PC-9 (cell line): ENCODE results near the gene SLC25A52. TPM values are rescaled to one million over a fixed set of nuclear protein-coding genes. Genes with fewer than 3 reads are reported as not detected.

Experiments used
- BruUV-seq: library from RNA; stranded (reverse); fragments of 400-500 nt; replicated peaks from 2 replicates; lab custom pipeline; 2021; lab: Mats Ljungman, UMichigan
- CTCF ChIA-PET: fragments of 300-600 bp; sonication (Branson Sonifier 250); formaldehyde crosslinking; loops from one replicate; lab custom pipeline; 2022; ENCODE audit warnings: antibody characterized with exemption; lab: Charles Lee
- POLR2A ChIA-PET: fragments of 300-600 bp; sonication (Branson Sonifier 250); formaldehyde crosslinking; loops from one replicate; lab custom pipeline; 2022; ENCODE audit warnings: antibody characterized with exemption; ENCODE audit not compliant: unreplicated experiment; lab: Charles Lee
- DNase-seq, 2 experiments: peaks; one replicate each; pipeline versions ENCODE4 v3.0.0 to v3.0.0-alpha.2; 2015 to 2022; ENCODE audit warnings: mixed read lengths in 1 of 2
- H2AFZ ChIP-seq: fragments of 200-600 bp; sonication (generic); 2 replicates; pipeline ENCODE4 v1.8.1; 2017; ENCODE audit warnings: antibody characterized with exemption
- H3F3A ChIP-seq: fragments of 200-600 bp; sonication (generic); 2 replicates; pipeline ENCODE4 v1.8.1; 2017; ENCODE audit warnings: antibody characterized with exemption, mild to moderate bottlenecking, low read depth; ENCODE audit not compliant: insufficient read depth
- H3K27ac ChIP-seq: fragments of 200-600 bp; sonication (generic); 2 replicates; pipeline ENCODE4 v1.6.1; 2016; ENCODE audit warnings: mixed run types
- H3K27me3 ChIP-seq: fragments of 200-600 bp; sonication (generic); 2 replicates; pipeline ENCODE4 v1.6.1; 2016; ENCODE audit warnings: low read depth, mixed run types; ENCODE audit not compliant: insufficient read depth
- H3K36me3 ChIP-seq: fragments of 200-600 bp; sonication (generic); 2 replicates; pipeline ENCODE4 v1.6.1; 2016; ENCODE audit warnings: low read depth, mixed run types
- H3K4me1 ChIP-seq: fragments of 200-600 bp; sonication (generic); replicated peaks from 2 replicates; pipeline ENCODE4 v1.6.1; 2016; ENCODE audit warnings: mixed run types; ENCODE audit not compliant: insufficient read depth
- H3K4me2 ChIP-seq: fragments of 200-600 bp; sonication (generic); 2 replicates; pipeline ENCODE4 v1.6.1; 2017; ENCODE audit warnings: mixed run types
- H3K4me3 ChIP-seq: fragments of 200-600 bp; sonication (generic); 2 replicates; pipeline ENCODE4 v1.6.1; 2016; ENCODE audit warnings: mixed run types
- H3K79me2 ChIP-seq: fragments of 200-600 bp; sonication (generic); 2 replicates; pipeline ENCODE4 v1.6.1; 2017; ENCODE audit warnings: low read depth, mixed run types
- H3K9me2 ChIP-seq: fragments of 200-600 bp; sonication (generic); 2 replicates; pipeline ENCODE4 v1.8.1; 2017; ENCODE audit warnings: mild to moderate bottlenecking; ENCODE audit not compliant: insufficient read depth
- H3K9me3 ChIP-seq: fragments of 200-600 bp; sonication (generic); 2 replicates; pipeline ENCODE4 v1.8.1; 2016; ENCODE audit warnings: low read depth; ENCODE audit not compliant: insufficient read depth
- H4K20me1 ChIP-seq: fragments of 200-600 bp; sonication (generic); 2 replicates; pipeline ENCODE4 v1.8.1; 2017; ENCODE audit not compliant: insufficient read depth
- CTCF ChIP-seq: fragments of 200-600 bp; sonication (generic); conservative IDR thresholded peaks from 2 replicates; pipeline ENCODE4 v1.6.1; 2017; ENCODE audit warnings: mixed run types, antibody characterized with exemption, mild to moderate bottlenecking, moderate library complexity
- EZH2 ChIP-seq: fragments of 200-600 bp; sonication (generic); IDR thresholded peaks from 2 replicates; pipeline ENCODE4 v1.8.0; 2017; ENCODE audit warnings: antibody characterized with exemption, low read depth
- intact Hi-C: fragments of 100-400 bp; cut with micrococcal nuclease; formaldehyde crosslinking; loops from one replicate; pipeline ENCODE4 v1.10.0; 2022; ENCODE audit not compliant: unreplicated experiment
- total RNA-seq: library from RNA; stranded (reverse); gene quantifications from 2 replicates; pipeline ENCODE4 v1.2.3, GENCODE V29; 2021

The SLC25A52 gene
- total RNA-seq, 1 experiment from 2014 or later: not detected

- Histone ChIP-seq H3K79me2 (no peaks in the 10 kb centered on the region), H3F3A (no peaks in the 10 kb centered on the region), H3K4me1 (no peaks in the 10 kb centered on the region), H3K36me3 (no peaks in the 10 kb centered on the region), H3K9me2 (no peaks in the 10 kb centered on the region), H3K4me3 (no peak overlapping the region), H3K9me3 (peaks cover 3% of the 10 kb centered on the region; the same call in 1 of the 2 replicates), H3K4me2 (no peak overlapping the region), H4K20me1 (no peaks in the 10 kb centered on the region), H3K27ac (no peak overlapping the region), H3K27me3 (no peaks in the 10 kb centered on the region), H2AFZ (no peak overlapping the region)
- no TSS peak for BruUV-seq
- TF ChIP-seq CTCF (no peak), EZH2 (no peak)
- no peak for DNase-seq
- CTCF ChIA-PET: no interaction called here
- POLR2A ChIA-PET: no interaction called here
- intact Hi-C loops: no loop called here
Observed at GRCh38 chr18:31774962-31775361, 14.3 kb upstream of the SLC25A52 start.

- CTCF ChIA-PET: no interaction called here
- no TSS peak for BruUV-seq
Observed at GRCh38 chr18:31774477-31774785, 13.8 kb upstream of the SLC25A52 start.

DNA sequence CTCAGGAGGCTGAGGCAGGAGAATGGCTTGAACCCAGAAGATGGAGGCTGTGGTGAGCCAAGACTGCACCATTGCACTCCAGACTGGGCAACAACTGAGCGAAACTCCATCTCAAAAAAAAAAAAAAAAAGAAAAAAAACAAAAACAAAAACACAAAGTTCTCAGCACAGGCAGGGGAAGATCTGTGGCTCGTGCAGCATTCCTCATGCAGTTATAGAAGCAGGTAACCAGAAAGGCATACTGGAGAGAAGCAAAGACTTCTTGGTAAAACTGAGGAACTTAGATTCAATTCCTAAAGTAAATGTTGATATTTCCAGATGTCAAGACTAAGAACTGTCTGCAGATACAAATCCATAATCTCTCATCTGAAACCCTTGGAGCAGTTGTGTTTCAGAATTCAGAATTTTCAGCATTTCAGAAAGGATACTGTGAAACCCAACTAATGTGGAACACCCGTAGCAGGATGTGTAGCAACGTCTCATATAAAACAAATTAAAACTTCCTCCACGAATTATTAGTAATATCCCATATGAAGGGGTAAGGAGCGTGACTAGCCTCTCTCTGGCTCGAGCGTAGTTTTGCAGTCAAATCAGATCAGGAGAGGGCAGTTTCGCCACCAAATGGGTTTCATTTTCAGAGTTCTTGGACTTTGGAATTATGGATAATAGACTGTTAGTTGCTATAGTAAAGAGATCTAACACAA, 13.2 kb upstream of the SLC25A52 start:
- no peaks in the 10 kb centered on the region for H3K36me3 ChIP-seq
- TF ChIP-seq EZH2 (no peak), CTCF (no peak)
- intact Hi-C loops: no loop called here
- ChIA-PET POLR2A (no interaction called here), CTCF (no interaction called here)
- H3K4me1 ChIP-seq: no peaks in the 10 kb centered on the region
- H3F3A ChIP-seq: no peaks in the 10 kb centered on the region
- H3K27me3 ChIP-seq: no peaks in the 10 kb centered on the region
- BruUV-seq: no TSS peak
- H3K79me2 ChIP-seq: no peaks in the 10 kb centered on the region
- H3K9me2 ChIP-seq: no peaks in the 10 kb centered on the region
- no peak overlapping the region for H3K4me2 ChIP-seq
- no peak for DNase-seq
- no peak overlapping the region for H3K27ac ChIP-seq
- no peaks in the 10 kb centered on the region for H4K20me1 ChIP-seq
- peaks cover 3% of the 10 kb centered on the region; the same call in 1 of the 2 replicates for H3K9me3 ChIP-seq
- no peak overlapping the region for H2AFZ ChIP-seq
- H3K4me3 ChIP-seq: no peak overlapping the region

More at GRCh38 chr18:31774477-31774785, 13.8 kb upstream of the SLC25A52 start:
- Histone ChIP-seq H3K36me3 (no peaks in the 10 kb centered on the region), H3K27ac (no peak overlapping the region), H4K20me1 (no peaks in the 10 kb centered on the region), H3K27me3 (no peaks in the 10 kb centered on the region), H3K4me1 (no peaks in the 10 kb centered on the region), H3K9me2 (no peaks in the 10 kb centered on the region), H2AFZ (no peak overlapping the region), H3K9me3 (peaks cover 3% of the 10 kb centered on the region; the same call in 1 of the 2 replicates), H3K79me2 (no peaks in the 10 kb centered on the region), H3K4me3 (no peak overlapping the region), H3F3A (no peaks in the 10 kb centered on the region), H3K4me2 (no peak overlapping the region)
- no peak for TF ChIP-seq CTCF
- TF ChIP-seq EZH2: no peak
- no peak for DNase-seq
- POLR2A ChIA-PET: no interaction called here
- intact Hi-C loops: no loop called here
